HEK293 (cell line): ENCODE measurements around the gene CDHR5.
A peak's percentile ranks its signal among the peaks of the same experiment; 100 is the strongest.

Experiments
- CTCF ChIA-PET: fragments of 350-600 bp; formaldehyde crosslinking; extraction: SDS; loops from one replicate; lab custom pipeline; 2021; ENCODE audit warnings: antibody characterized with exemption; lab: Yijun Ruan, JAX
- POLR2A ChIA-PET: fragments of 300-600 bp; formaldehyde crosslinking; extraction: SDS; loops from one replicate; lab custom pipeline; 2020; ENCODE audit warnings: antibody characterized with exemption, inconsistent platforms; lab: Yijun Ruan, JAX
- H3K27ac ChIP-seq: fragments of 200-500 bp; sonication (Bioruptor generic); 2 replicates; pipeline ENCODE4 v1.5.1; 2014; ENCODE audit warnings: low read depth, low read length, control low read depth, inconsistent platforms; ENCODE audit errors: extremely low read depth
- H3K36me3 ChIP-seq, 2 experiments: fragments of 200-500 bp in 1 of 2; sonication (Bioruptor generic) in 1 of 2; 1 replicate in 1 of 2; 2 replicates in 1 of 2; pipeline ENCODE4 v1.5.1; 2014 to 2017; ENCODE audit warnings: inconsistent platforms in 2 of 2, low read length in 2 of 2; ENCODE audit not compliant: control insufficient read depth in 2 of 2, insufficient read depth in 1 of 2
- H3K4me1 ChIP-seq: fragments of 200-500 bp; sonication (Bioruptor generic); 2 replicates; pipeline ENCODE4 v1.5.1; 2014; ENCODE audit warnings: mild to moderate bottlenecking, low read length, inconsistent platforms; ENCODE audit not compliant: control insufficient read depth, insufficient read depth
- H3K4me3 ChIP-seq: 2 replicates; pipeline ENCODE4 v1.5.1; 2011; ENCODE audit warnings: low read depth, mild to moderate bottlenecking, control low read depth, low read length, moderate library complexity
- H3K9me3 ChIP-seq: fragments of 200-500 bp; sonication (Bioruptor generic); 2 replicates; pipeline ENCODE4 v1.5.1; 2014; ENCODE audit warnings: low read depth, low read length, inconsistent platforms; ENCODE audit not compliant: control insufficient read depth, insufficient read depth
- EGR2 ChIP-seq: fragments of 450-650 bp; formaldehyde crosslinking; IDR thresholded peaks from 2 replicates; pipeline ENCODE4 v1.5.1; 2016; ENCODE audit warnings: low read depth, missing biosample characterization, missing genetic modification characterization
- ELK4 ChIP-seq: IDR thresholded peaks from 2 replicates; pipeline ENCODE4 v1.6.1; 2011; ENCODE audit warnings: mild to moderate bottlenecking, low read depth, low read length, borderline replicate concordance
- GLIS1 ChIP-seq: fragments of 450-650 bp; formaldehyde crosslinking; IDR thresholded peaks from 2 replicates; pipeline ENCODE4 v1.5.1; 2016; ENCODE audit warnings: missing biosample characterization, missing genetic modification characterization
- HOXC10 ChIP-seq: sonication (generic); formaldehyde crosslinking; IDR thresholded peaks from 2 replicates; pipeline ENCODE4 v1.8.1; 2023; ENCODE audit warnings: mild to moderate bottlenecking, missing genetic modification reagents
- IKZF3 ChIP-seq: fragments of 450-650 bp; IDR thresholded peaks from 2 replicates; pipeline ENCODE4 v1.5.0; 2018; ENCODE audit warnings: missing biosample characterization, mild to moderate bottlenecking, missing genetic modification characterization, moderate library complexity
- MEIS1 ChIP-seq: sonication (generic); formaldehyde crosslinking; IDR thresholded peaks from 2 replicates; pipeline ENCODE4 v1.8.1; 2022; ENCODE audit warnings: missing genetic modification reagents, mild to moderate bottlenecking, borderline replicate concordance
- OSR2 ChIP-seq: fragments of 450-650 bp; formaldehyde crosslinking; IDR thresholded peaks from 2 replicates; pipeline ENCODE4 v1.5.1; 2016; ENCODE audit warnings: missing biosample characterization, missing genetic modification characterization
- SCRT1 ChIP-seq: fragments of 450-650 bp; formaldehyde crosslinking; IDR thresholded peaks from 2 replicates; pipeline ENCODE4 v1.5.1; 2016; ENCODE audit warnings: missing biosample characterization, missing genetic modification characterization, borderline replicate concordance
- SP2 ChIP-seq: fragments of 450-650 bp; formaldehyde crosslinking; IDR thresholded peaks from 2 replicates; pipeline ENCODE4 v1.5.1; 2016; ENCODE audit warnings: missing biosample characterization, missing genetic modification characterization
- ZBTB20 ChIP-seq: fragments of 450-650 bp; formaldehyde crosslinking; IDR thresholded peaks from 2 replicates; pipeline ENCODE4 v1.5.1; 2016; ENCODE audit warnings: missing biosample characterization, missing genetic modification characterization
- ZBTB26 ChIP-seq: fragments of 450-650 bp; formaldehyde crosslinking; optimal IDR thresholded peaks from 2 replicates; pipeline ENCODE3; 2016; ENCODE audit warnings: missing biosample characterization, mild to moderate bottlenecking, missing genetic modification characterization
- ZFHX2 ChIP-seq: fragments of 450-650 bp; formaldehyde crosslinking; conservative IDR thresholded peaks from 2 replicates; pipeline ENCODE4 v1.5.1; 2016; ENCODE audit warnings: missing biosample characterization, missing genetic modification characterization
- ZFP41 ChIP-seq: fragments of 450-650 bp; formaldehyde crosslinking; IDR thresholded peaks from 2 replicates; pipeline ENCODE4 v1.5.1; 2016; ENCODE audit warnings: missing biosample characterization, missing genetic modification characterization, borderline replicate concordance
- ZIC2 ChIP-seq: fragments of 450-650 bp; formaldehyde crosslinking; IDR thresholded peaks from 2 replicates; pipeline ENCODE4 v1.5.1; 2016; ENCODE audit warnings: missing biosample characterization, missing genetic modification characterization
- ZNF155 ChIP-seq: fragments of 450-650 bp; formaldehyde crosslinking; IDR thresholded peaks from 2 replicates; pipeline ENCODE4 v1.5.1; 2016; ENCODE audit warnings: missing biosample characterization, missing genetic modification characterization
- ZNF248 ChIP-seq: fragments of 450-650 bp; formaldehyde crosslinking; IDR thresholded peaks from 2 replicates; pipeline ENCODE4 v1.5.1; 2017; ENCODE audit warnings: missing biosample characterization, missing genetic modification characterization
- ZNF274 ChIP-seq, 2 experiments: fragments of 200-500 bp in 1 of 2; fragments of 450-650 bp in 1 of 2; sonication (Bioruptor generic) in 1 of 2; formaldehyde crosslinking in 1 of 2; IDR thresholded peaks; 2 replicates each; pipeline versions ENCODE4 v1.5.1 to v1.6.1; 2014 to 2016; ENCODE audit warnings: borderline replicate concordance in 1 of 2, inconsistent platforms in 1 of 2, low read length in 1 of 2, missing biosample characterization in 1 of 2, missing genetic modification characterization in 1 of 2
- ZNF341 ChIP-seq: fragments of 450-650 bp; formaldehyde crosslinking; IDR thresholded peaks from 2 replicates; pipeline ENCODE4; 2016; ENCODE audit warnings: low read depth, missing biosample characterization, missing genetic modification characterization
- ZNF350 ChIP-seq: fragments of 450-650 bp; formaldehyde crosslinking; IDR thresholded peaks from 2 replicates; pipeline ENCODE4 v1.5.0; 2017; ENCODE audit warnings: missing biosample characterization, mild to moderate bottlenecking, missing genetic modification characterization
- ZNF394 ChIP-seq: fragments of 450-650 bp; formaldehyde crosslinking; IDR thresholded peaks from 2 replicates; pipeline ENCODE4 v1.5.1; 2016; ENCODE audit warnings: missing biosample characterization, missing genetic modification characterization, mild to moderate bottlenecking, moderate library complexity, borderline replicate concordance
- ZNF433 ChIP-seq: fragments of 450-650 bp; formaldehyde crosslinking; IDR thresholded peaks from 2 replicates; pipeline ENCODE4 v1.5.1; 2016; ENCODE audit warnings: missing biosample characterization, missing genetic modification characterization, low read depth
- ZNF571 ChIP-seq: fragments of 450-650 bp; formaldehyde crosslinking; IDR thresholded peaks from 2 replicates; pipeline ENCODE4 v1.5.0; 2017; ENCODE audit warnings: missing biosample characterization, missing genetic modification characterization
- ZNF600 ChIP-seq: fragments of 450-650 bp; formaldehyde crosslinking; IDR thresholded peaks from 2 replicates; pipeline ENCODE4 v1.5.1; 2016; ENCODE audit warnings: missing biosample characterization, missing genetic modification characterization

Gene CDHR5

GRCh38 chr11:575313-575995 is 49.3 kb downstream of the CDHR5 start:
- Histone ChIP-seq H3K27ac (peak overlapping the region; percentile 40; the same call in 1 of the 2 replicates), H3K4me3 (peak overlapping the region; percentile 56), H3K4me1 (peaks cover 5% of the 10 kb centered on the region), H3K36me3 (peaks cover 0 to 21% of the 10 kb centered on the region in 2 experiments; a peak in 1 of 3 replicates), H3K9me3 (no peaks in the 10 kb centered on the region)
- ChIA-PET CTCF (interaction anchor here (0.8 kb wide), 1 partner anchor 37 kb away, joined by 3 read pairs; no protein-coding TSS in a partner anchor), POLR2A (interaction anchor here (0.6 to 2.0 kb wide), 20 partner anchors 10 to 368 kb away, joined by 3 to 28 read pairs (median 4); partner anchors contain the start of genes BET1L, HRAS, IRF7 and LMNTD2)
- TF ChIP-seq OSR2 (peak; percentile 23; the same call in 1 of the 2 replicates), GLIS1 (peak; percentile 40), ZFP41 (tag by site-specific recombination) (no peak), ZNF571 (tag by site-specific recombination) (no peak), ZBTB20 (peak; percentile 21; the same call in 1 of the 2 replicates), ZNF350 (no peak), ZNF433 (tag by site-specific recombination) (no peak), ZBTB26 (tag by site-specific recombination) (peak; percentile 68), IKZF3 (tag by site-specific recombination) (0 out of 2 replicates have a peak, but pooled peaks have one; percentile 27), ZIC2 (tag by site-specific recombination) (peak; percentile 66), ZNF341 (peak; percentile 37; the same call in 1 of the 2 replicates), ZNF248 (tag by site-specific recombination) (no peak), MEIS1 (CRISPR knock-in tag) (no peak), ELK4 (no peak), ZNF600 (tag by site-specific recombination) (peak; percentile 67; the same call in 1 of the 2 replicates), ZNF394 (tag by site-specific recombination) (peak; percentile 85), HOXC10 (CRISPR knock-in tag) (0 out of 2 replicates have a peak, but pooled peaks have one; percentile 71)
- TF ChIP-seq, all 188 proteins: peak for 10

- peaks cover 0 to 16% of the 10 kb centered on the region in 2 experiments; a peak in 1 of 3 replicates for H3K36me3 ChIP-seq
- no peaks in the 10 kb centered on the region for H3K9me3 ChIP-seq
- peak overlapping the region; percentile 56 for H3K4me3 ChIP-seq
- peaks cover 5% of the 10 kb centered on the region for H3K4me1 ChIP-seq
- CTCF ChIA-PET: no interaction called here
- POLR2A ChIA-PET: interaction anchor here (1.4 to 2.0 kb wide), 3 partner anchors 9 to 14 kb away, joined by 10 to 28 read pairs (median 13); no protein-coding TSS in a partner anchor
- no peak overlapping the region for H3K27ac ChIP-seq
- peak; percentile 45; the same call in 1 of the 2 replicates for TF ChIP-seq ZFHX2 (tag by site-specific recombination)
- peak; percentile 61 for TF ChIP-seq EGR2 (tag by site-specific recombination)
- no peak for TF ChIP-seq SP2 (tag by site-specific recombination)
- TF ChIP-seq ZNF274 (IDR thresholded peaks at IDR 0.05; ENCODE audit: low read length): no peak
- no peak for TF ChIP-seq ZNF274 (tag by site-specific recombination; IDR thresholded peaks at IDR 0.05; ENCODE audit: borderline replicate concordance)
- TF ChIP-seq ZNF155 (tag by site-specific recombination): no peak
- TF ChIP-seq SCRT1: 0 out of 2 replicates have a peak, but pooled peaks have one; percentile 19
Measured at GRCh38 chr11:574632-575312, 50.0 kb downstream of the CDHR5 start.
